Omental fat pad (tissue), 4 donors: Measurements from ENCODE around the gene PNPLA6. TPM values are rescaled to one million over a fixed set of nuclear protein-coding genes. Genes with fewer than 3 reads are reported as not detected.

Experiments
- ATAC-seq: fragments of 150-250 bp; one replicate; pipeline ENCODE4 v1.9.1; 2016; ENCODE audit warnings: mild to moderate bottlenecking, moderate library complexity; ENCODE audit not compliant: low FRiP score
- DNase-seq: peaks from one replicate; pipeline ENCODE4 v3.0.0-alpha.2; 2019; ENCODE audit warnings: low spot score
- total RNA-seq, 4 donors: library from RNA; depleted of rRNA; stranded (reverse); fragments of >200 nt; gene quantifications; one replicate each; pipeline ENCODE4 v1.1.0, GENCODE V29; 2016
- TF ChIP-seq, protein P1 (sequence below), 3 donors: fragments of 450-650 bp; IDR thresholded peaks; one replicate each; pipeline ENCODE4 v1.5.1; 2016 to 2017; ENCODE audit warnings: antibody characterized with exemption in 3 of 3, mild to moderate bottlenecking in 3 of 3, moderate library complexity in 2 of 3

The PNPLA6 gene
- total RNA-seq, 4 donors from 2014 or later = 50.3 to 92.4 (median 64.6) TPM

GRCh38 chr19:7527516-7528191 is 7.9 kb upstream of the PNPLA6 start:
- no peak for ATAC-seq
- TF ChIP-seq, protein P1, sequence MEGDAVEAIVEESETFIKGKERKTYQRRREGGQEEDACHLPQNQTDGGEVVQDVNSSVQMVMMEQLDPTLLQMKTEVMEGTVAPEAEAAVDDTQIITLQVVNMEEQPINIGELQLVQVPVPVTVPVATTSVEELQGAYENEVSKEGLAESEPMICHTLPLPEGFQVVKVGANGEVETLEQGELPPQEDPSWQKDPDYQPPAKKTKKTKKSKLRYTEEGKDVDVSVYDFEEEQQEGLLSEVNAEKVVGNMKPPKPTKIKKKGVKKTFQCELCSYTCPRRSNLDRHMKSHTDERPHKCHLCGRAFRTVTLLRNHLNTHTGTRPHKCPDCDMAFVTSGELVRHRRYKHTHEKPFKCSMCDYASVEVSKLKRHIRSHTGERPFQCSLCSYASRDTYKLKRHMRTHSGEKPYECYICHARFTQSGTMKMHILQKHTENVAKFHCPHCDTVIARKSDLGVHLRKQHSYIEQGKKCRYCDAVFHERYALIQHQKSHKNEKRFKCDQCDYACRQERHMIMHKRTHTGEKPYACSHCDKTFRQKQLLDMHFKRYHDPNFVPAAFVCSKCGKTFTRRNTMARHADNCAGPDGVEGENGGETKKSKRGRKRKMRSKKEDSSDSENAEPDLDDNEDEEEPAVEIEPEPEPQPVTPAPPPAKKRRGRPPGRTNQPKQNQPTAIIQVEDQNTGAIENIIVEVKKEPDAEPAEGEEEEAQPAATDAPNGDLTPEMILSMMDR (IDR thresholded peaks at IDR 0.05) = no peak
- no peak for DNase-seq

DNA sequence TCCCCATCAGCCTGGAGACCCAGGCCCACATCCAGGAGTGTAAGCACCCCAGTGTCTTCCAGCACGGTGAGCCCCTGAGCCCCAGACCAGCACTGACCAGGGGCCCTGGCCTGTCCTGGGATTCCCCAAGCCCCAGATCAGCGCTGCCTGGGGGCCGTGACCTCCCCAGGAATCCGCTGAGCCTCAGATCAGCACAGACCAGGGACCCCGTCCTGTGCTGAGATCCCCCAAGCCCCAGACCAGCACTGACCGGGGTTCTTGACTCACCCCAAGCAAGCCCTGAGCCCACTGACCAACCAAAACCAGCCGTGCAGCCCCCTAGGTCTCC is 7.4 kb upstream of the PNPLA6 start:
- no peak for ATAC-seq
- TF ChIP-seq, protein P1 (IDR thresholded peaks at IDR 0.05) = no peak

DNA sequence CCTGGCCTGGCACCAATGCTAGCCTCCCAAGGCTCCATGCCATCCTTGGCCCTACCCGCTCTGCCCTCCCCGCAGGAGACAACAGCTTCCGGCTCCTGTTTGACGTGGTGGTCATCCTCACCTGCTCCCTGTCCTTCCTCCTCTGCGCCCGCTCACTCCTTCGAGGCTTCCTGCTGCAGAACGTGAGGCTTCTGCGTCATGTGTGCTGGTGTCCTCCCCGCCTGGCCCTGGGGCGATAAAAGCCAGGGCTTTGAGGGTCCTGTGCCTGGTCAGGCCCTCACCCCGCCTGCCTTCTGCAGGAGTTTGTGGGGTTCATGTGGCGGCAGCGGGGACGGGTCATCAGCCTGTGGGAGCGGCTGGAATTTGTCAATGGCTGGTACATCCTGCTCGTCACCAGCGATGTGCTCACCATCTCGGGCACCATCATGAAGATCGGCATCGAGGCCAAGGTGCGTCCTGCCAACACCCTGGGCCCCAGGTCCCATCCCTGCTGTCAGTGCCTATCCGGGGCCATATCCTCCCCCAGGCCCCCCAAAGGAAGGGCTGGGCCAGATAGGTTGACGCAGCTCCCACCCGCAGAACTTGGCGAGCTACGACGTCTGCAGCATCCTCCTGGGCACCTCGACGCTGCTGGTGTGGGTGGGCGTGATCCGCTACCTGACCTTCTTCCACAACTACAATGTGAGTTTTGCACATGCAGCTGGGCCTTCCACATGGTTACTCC is 6.8 kb upstream of the PNPLA6 start:
- TF ChIP-seq, protein P1 (IDR thresholded peaks at IDR 0.05) = no peak
- ATAC-seq (no peak), DNase-seq (no peak)

More for the DNA sequence above, 7.4 kb upstream of the PNPLA6 start:
- no peak for DNase-seq

- DNase-seq (no peak), ATAC-seq (no peak)
- TF ChIP-seq, protein P1 (IDR thresholded peaks at IDR 0.05) = no peak
These were observed 6.3 kb upstream of the PNPLA6 start for GRCh38 chr19:7529246-7529600.

- ATAC-seq (no peak), DNase-seq (no peak)
- TF ChIP-seq, protein P1 (IDR thresholded peaks at IDR 0.05) = no peak
These were observed 5.7 kb upstream of the PNPLA6 start for GRCh38 chr19:7529610-7530490.

GRCh38 chr19:7533281-7533885 is 2.1 kb upstream of the PNPLA6 start:
- ATAC-seq = peak; percentile 23
- TF ChIP-seq, protein P1 (IDR thresholded peaks at IDR 0.05) = no peak
- no peak for DNase-seq
